Lower lobe of right lung (tissue), 2 donors: Measurements from ENCODE around the gene ZFYVE28. TPM values are rescaled to one million over a fixed set of nuclear protein-coding genes. Genes with fewer than 3 reads are reported as not detected.

Experiments used
- ATAC-seq, 2 donors: fragments of 200-7000 bp; cut with Tn5 transposase; one replicate each; pipeline ENCODE4 v1.9.1; 2020 to 2022; ENCODE audit warnings: mild to moderate bottlenecking in 2 of 2, moderate library complexity in 2 of 2
- DNase-seq: peaks from one replicate; pipeline ENCODE4 v3.0.0-alpha.2; 2020
- H3K27ac ChIP-seq: fragments of 200-600 bp; one replicate; pipeline ENCODE4 v1.8.0; 2022
- H3K27me3 ChIP-seq: fragments of 200-600 bp; one replicate; pipeline ENCODE4 v1.8.0; 2022; ENCODE audit warnings: low read depth
- H3K36me3 ChIP-seq: fragments of 200-600 bp; one replicate; pipeline ENCODE4 v1.8.0; 2022; ENCODE audit warnings: mild to moderate bottlenecking
- H3K4me1 ChIP-seq: fragments of 200-600 bp; one replicate; pipeline ENCODE4 v1.8.0; 2022
- H3K4me3 ChIP-seq: fragments of 200-600 bp; one replicate; pipeline ENCODE4 v1.8.0; 2022; ENCODE audit warnings: mild to moderate bottlenecking
- H3K9me3 ChIP-seq: fragments of 200-600 bp; one replicate; pipeline ENCODE4 v1.8.0; 2022
- CTCF ChIP-seq: fragments of 200-600 bp; IDR thresholded peaks from one replicate; pipeline ENCODE4 v1.8.0; 2022; ENCODE audit warnings: antibody characterized with exemption, mild to moderate bottlenecking
- intact Hi-C: fragments of 100-400 bp; cut with DNase I; formaldehyde crosslinking; loops from one replicate; pipeline ENCODE4 v1.11.0; 2022
- total RNA-seq: library from RNA; stranded (reverse); fragmentation: NEBNext Ultra II Directional; extraction: Animal tissue kit (Norgen Biotek cat#: 25700); gene quantifications from one replicate; pipeline ENCODE4 v1.2.1, GENCODE V29; 2021
- donor health status: DM: no; HTN: yes; CAD: no; lungs with severe emphysema.

The ZFYVE28 gene
- total RNA-seq, 1 donor from 2014 or later, result 12.9 TPM

GRCh38 chr4:2407991-2408342, 10.5 kb downstream of the ZFYVE28 start:
- intact Hi-C loops, result no loop called here
- no peak for ATAC-seq

GRCh38 chr4:2406920-2407319, 11.5 kb downstream of the ZFYVE28 start:
- no peaks in the 10 kb centered on the region for H3K36me3 ChIP-seq
- TF ChIP-seq CTCF, result no peak
- no peak overlapping the region for H3K27ac ChIP-seq
- intact Hi-C loops, result no loop called here
- ATAC-seq (no peak), DNase-seq (no peak)
- H3K4me3 ChIP-seq, result no peak overlapping the region
- H3K9me3 ChIP-seq, result no peaks in the 10 kb centered on the region
- H3K27me3 ChIP-seq, result no peaks in the 10 kb centered on the region
- H3K4me1 ChIP-seq, result peaks cover 19% of the 10 kb centered on the region

More at GRCh38 chr4:2407991-2408342, 10.5 kb downstream of the ZFYVE28 start:
- H3K9me3 ChIP-seq, result no peaks in the 10 kb centered on the region
- no peak overlapping the region for H3K27ac ChIP-seq
- no peaks in the 10 kb centered on the region for H3K27me3 ChIP-seq
- H3K4me3 ChIP-seq, result no peak overlapping the region
- no peak for DNase-seq
- no peaks in the 10 kb centered on the region for H3K36me3 ChIP-seq
- TF ChIP-seq CTCF, result no peak
- H3K4me1 ChIP-seq, result peaks cover 19% of the 10 kb centered on the region

GRCh38 chr4:2406406-2406805, 12.0 kb downstream of the ZFYVE28 start:
- intact Hi-C loops, result no loop called here
- Histone ChIP-seq H3K27me3 (no peaks in the 10 kb centered on the region), H3K4me3 (no peak overlapping the region), H3K36me3 (no peaks in the 10 kb centered on the region), H3K4me1 (peaks cover 21% of the 10 kb centered on the region), H3K27ac (no peak overlapping the region), H3K9me3 (no peaks in the 10 kb centered on the region)
- ATAC-seq, result no peak
- no peak for DNase-seq
- no peak for TF ChIP-seq CTCF

DNA sequence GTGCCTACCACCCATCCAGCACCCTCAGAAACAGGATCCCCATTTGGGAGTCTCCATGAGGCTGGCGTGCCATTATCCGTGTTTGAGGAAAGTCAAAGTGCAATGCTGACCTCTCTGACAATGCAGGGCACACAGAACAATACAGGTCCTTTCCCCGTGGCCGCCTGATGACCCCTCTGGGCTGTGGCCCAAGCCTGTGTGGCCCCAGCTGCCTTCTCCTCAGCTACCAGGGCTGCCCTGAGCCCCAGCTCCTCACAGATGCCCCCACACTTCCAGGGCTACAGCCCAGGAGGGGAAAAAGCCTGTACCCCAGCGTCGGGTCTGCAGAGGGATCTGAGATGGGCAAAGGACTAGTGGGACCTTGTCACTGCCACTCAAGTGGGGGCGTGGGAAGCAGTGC, 15.5 kb downstream of the ZFYVE28 start:
- no peaks in the 10 kb centered on the region for H3K27me3 ChIP-seq
- H3K36me3 ChIP-seq, result no peaks in the 10 kb centered on the region
- no peak for TF ChIP-seq CTCF
- no peak for DNase-seq
- H3K27ac ChIP-seq, result no peak overlapping the region
- no peak overlapping the region for H3K4me3 ChIP-seq
- peaks cover 23% of the 10 kb centered on the region for H3K4me1 ChIP-seq
- intact Hi-C loops, result no loop called here
- H3K9me3 ChIP-seq, result no peaks in the 10 kb centered on the region
- no peak for ATAC-seq

- H3K4me3 ChIP-seq, result peak overlapping the region; percentile 42
- no peak overlapping the region for H3K27ac ChIP-seq
- no peak for TF ChIP-seq CTCF
- intact Hi-C loops, result no loop called here
- DNase-seq, result peak; percentile 68
- H3K27me3 ChIP-seq, result no peaks in the 10 kb centered on the region
- peak; percentile 76 to 85 for ATAC-seq
- no peaks in the 10 kb centered on the region for H3K9me3 ChIP-seq
- no peaks in the 10 kb centered on the region for H3K36me3 ChIP-seq
- peaks cover 23% of the 10 kb centered on the region for H3K4me1 ChIP-seq
These were observed 16.2 kb downstream of the ZFYVE28 start for GRCh38 chr4:2402048-2402842.
